ENCODE results near the gene ABCD1. TPM values are rescaled to one million over a fixed set of nuclear protein-coding genes. Genes with fewer than 3 reads are reported as not detected.

ABCD1 gene
- total RNA-seq, 1 experiment from 2014 or later: 44.9 TPM

- H3K36me3 ChIP-seq (ENCODE audit: low read depth): no peaks in the 10 kb centered on the region
- H3K4me1 ChIP-seq (replicated peaks; ENCODE audit: insufficient read depth): no peaks in the 10 kb centered on the region
- no peaks in the 10 kb centered on the region for H3K79me2 ChIP-seq (ENCODE audit: low read depth)
- no peaks in the 10 kb centered on the region for H3F3A ChIP-seq (ENCODE audit: insufficient read depth, low read depth)
- no peak for DNase-seq
- H3K9me3 ChIP-seq (ENCODE audit: insufficient read depth, low read depth): no peaks in the 10 kb centered on the region
- no peak overlapping the region for H3K4me3 ChIP-seq
- intact Hi-C loops (cut with micrococcal nuclease; ENCODE audit: unreplicated experiment): loop anchor here (10.0 kb wide), 1 partner anchor 183 kb away; the partner anchor contains the start of gene L1CAM
- no peak for TF ChIP-seq EZH2 (IDR thresholded peaks at IDR 0.05; ENCODE audit: low read depth)
- no peak for TF ChIP-seq CTCF (conservative IDR thresholded peaks at IDR 0.05)
- H3K27ac ChIP-seq: no peak overlapping the region
- no peaks in the 10 kb centered on the region for H4K20me1 ChIP-seq (ENCODE audit: insufficient read depth)
- no peaks in the 10 kb centered on the region for H3K27me3 ChIP-seq (ENCODE audit: insufficient read depth, low read depth)
- no peaks in the 10 kb centered on the region for H3K9me2 ChIP-seq (ENCODE audit: insufficient read depth)
- ChIA-PET CTCF (no interaction called here), POLR2A (ENCODE audit: unreplicated experiment) (no interaction called here)
- BruUV-seq (replicated peaks): no TSS peak
- no peak overlapping the region for H2AFZ ChIP-seq
- no peak overlapping the region for H3K4me2 ChIP-seq
These were observed 22.9 kb upstream of the ABCD1 start for GRCh38 chrX:153701706-153702105.

- Histone ChIP-seq H3F3A (ENCODE audit: insufficient read depth, low read depth) (no peaks in the 10 kb centered on the region), H3K4me1 (replicated peaks; ENCODE audit: insufficient read depth) (no peaks in the 10 kb centered on the region), H3K9me3 (ENCODE audit: insufficient read depth, low read depth) (no peaks in the 10 kb centered on the region), H3K79me2 (ENCODE audit: low read depth) (no peaks in the 10 kb centered on the region), H3K27ac (no peak overlapping the region), H3K4me2 (no peak overlapping the region), H3K9me2 (ENCODE audit: insufficient read depth) (no peaks in the 10 kb centered on the region), H4K20me1 (ENCODE audit: insufficient read depth) (peaks cover 5% of the 10 kb centered on the region), H2AFZ (no peak overlapping the region), H3K27me3 (ENCODE audit: insufficient read depth, low read depth) (no peaks in the 10 kb centered on the region), H3K36me3 (ENCODE audit: low read depth) (no peaks in the 10 kb centered on the region; the same call in 1 of the 2 replicates), H3K4me3 (no peak overlapping the region)
- no TSS peak for BruUV-seq (replicated peaks)
- TF ChIP-seq CTCF (conservative IDR thresholded peaks at IDR 0.05) (no peak), EZH2 (IDR thresholded peaks at IDR 0.05; ENCODE audit: low read depth) (no peak)
- intact Hi-C loops (cut with micrococcal nuclease; ENCODE audit: unreplicated experiment): loop anchor here (10.0 kb wide), 1 partner anchor 182 kb away; the partner anchor contains the start of gene L1CAM
- ChIA-PET POLR2A (ENCODE audit: unreplicated experiment) (no interaction called here), CTCF (no interaction called here)
- no peak for DNase-seq
These were observed 22.2 kb upstream of the ABCD1 start for GRCh38 chrX:153702336-153703035.

- CTCF ChIA-PET: no interaction called here
- Histone ChIP-seq H3K36me3 (ENCODE audit: low read depth) (no peaks in the 10 kb centered on the region; the same call in 1 of the 2 replicates), H2AFZ (no peak overlapping the region)
These were observed 21.7 kb upstream of the ABCD1 start for GRCh38 chrX:153703036-153703370.

More at GRCh38 chrX:153703036-153703370, 21.7 kb upstream of the ABCD1 start:
- Histone ChIP-seq H3K27me3 (ENCODE audit: insufficient read depth, low read depth) (no peaks in the 10 kb centered on the region), H3K4me1 (replicated peaks; ENCODE audit: insufficient read depth) (no peaks in the 10 kb centered on the region; the same call in 1 of the 2 replicates), H4K20me1 (ENCODE audit: insufficient read depth) (peaks cover 10% of the 10 kb centered on the region), H3K4me3 (no peak overlapping the region), H3K4me2 (no peak overlapping the region), H3K79me2 (ENCODE audit: low read depth) (0 out of 2 replicates have a peak, but pooled peaks cover 4% of the 10 kb centered on the region), H3K9me2 (ENCODE audit: insufficient read depth) (no peaks in the 10 kb centered on the region), H3F3A (ENCODE audit: insufficient read depth, low read depth) (no peaks in the 10 kb centered on the region), H3K27ac (no peak overlapping the region), H3K9me3 (ENCODE audit: insufficient read depth, low read depth) (no peaks in the 10 kb centered on the region)
- intact Hi-C loops (cut with micrococcal nuclease; ENCODE audit: unreplicated experiment): loop anchor here (10.0 kb wide), 1 partner anchor 182 kb away; the partner anchor contains the start of gene L1CAM
- no TSS peak for BruUV-seq (replicated peaks)
- DNase-seq: peak in 1 of 2 experiments; percentile 19
- POLR2A ChIA-PET (ENCODE audit: unreplicated experiment): no interaction called here
- TF ChIP-seq EZH2 (IDR thresholded peaks at IDR 0.05; ENCODE audit: low read depth): no peak
- TF ChIP-seq CTCF (conservative IDR thresholded peaks at IDR 0.05): no peak

Measured in PC-9 (cell line).